Parathyroid adenoma (tissue), 2 donors: ENCODE measurements around the gene GABRR3.

ENCODE experiments used
- H2AFZ ChIP-seq: fragments of 300-600 bp; sonication (generic); one replicate; pipeline ENCODE4 v1.7.0; 2017; ENCODE audit warnings: antibody characterized with exemption, mild to moderate bottlenecking
- H3K27ac ChIP-seq: fragments of 300-600 bp; sonication (generic); one replicate; pipeline ENCODE4 v1.7.0; 2017
- H3K27me3 ChIP-seq: fragments of 300-600 bp; sonication (generic); one replicate; pipeline ENCODE4 v1.7.0; 2017; ENCODE audit warnings: low read length; ENCODE audit not compliant: control insufficient read depth, insufficient read depth
- H3K36me3 ChIP-seq: fragments of 300-600 bp; sonication (generic); one replicate; pipeline ENCODE4 v1.7.0; 2017; ENCODE audit warnings: low read length; ENCODE audit not compliant: control insufficient read depth, insufficient read depth
- H3K4me1 ChIP-seq: fragments of 300-600 bp; sonication (generic); one replicate; pipeline ENCODE4 v1.7.0; 2017; ENCODE audit warnings: control low read depth
- H3K4me2 ChIP-seq: fragments of 300-600 bp; sonication (generic); one replicate; pipeline ENCODE4 v1.7.0; 2017; ENCODE audit warnings: low read length
- H3K4me3 ChIP-seq: fragments of 300-600 bp; sonication (generic); one replicate; pipeline ENCODE4 v1.7.0; 2017; ENCODE audit warnings: low read depth, low read length
- H3K79me2 ChIP-seq: fragments of 300-600 bp; sonication (generic); one replicate; pipeline ENCODE4 v1.7.0; 2017; ENCODE audit warnings: control low read depth
- H3K9ac ChIP-seq: fragments of 300-600 bp; sonication (generic); one replicate; pipeline ENCODE4 v1.7.0; 2017; ENCODE audit warnings: mild to moderate bottlenecking
- H3K9me3 ChIP-seq: fragments of 300-600 bp; sonication (generic); one replicate; pipeline ENCODE4 v1.7.0; 2017; ENCODE audit warnings: low read length; ENCODE audit not compliant: control insufficient read depth
- TF ChIP-seq, protein P1 (sequence below): fragments of 300-600 bp; sonication (generic); IDR thresholded peaks from one replicate; pipeline ENCODE4 v1.7.0; 2017; ENCODE audit warnings: antibody characterized with exemption, mild to moderate bottlenecking
- donor health status: primary hyperparathyroidism.

The GABRR3 gene

DNA sequence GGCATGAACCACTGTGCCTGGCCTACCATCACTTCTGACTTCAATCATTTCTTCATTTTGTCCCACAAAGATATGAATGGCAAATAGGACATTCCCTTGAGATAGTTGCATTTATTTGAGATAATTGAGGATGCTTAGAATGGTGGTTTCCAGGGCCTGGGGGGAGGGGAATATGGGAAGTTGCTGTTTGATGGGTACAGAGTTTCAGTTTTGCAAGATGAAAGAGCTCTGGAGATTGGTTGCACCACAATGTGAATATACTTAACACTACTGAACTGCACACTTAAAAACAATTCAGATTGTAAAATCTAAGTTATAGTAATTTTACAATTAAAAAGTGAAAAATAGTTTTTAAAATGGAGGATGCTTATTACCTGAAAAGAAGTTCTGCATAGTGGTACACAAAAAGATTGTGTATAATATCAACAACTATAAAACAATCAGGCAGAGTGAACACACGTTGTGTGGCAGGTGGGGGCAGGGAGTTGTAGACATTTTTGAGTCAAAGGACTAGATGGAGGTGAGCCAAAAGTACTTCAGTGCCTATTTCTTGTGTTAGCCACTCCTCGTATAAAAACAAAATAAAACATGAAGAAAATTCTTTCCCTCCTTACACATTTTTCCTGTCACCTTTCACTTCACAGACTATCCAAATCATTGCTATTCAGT is 44.4 kb downstream of the GABRR3 start:
- Histone ChIP-seq H3K27ac (no peak overlapping the region), H3K79me2 (no peaks in the 10 kb centered on the region), H3K9me3 (no peaks in the 10 kb centered on the region), H3K36me3 (no peaks in the 10 kb centered on the region), H3K9ac (no peak overlapping the region), H3K27me3 (no peaks in the 10 kb centered on the region), H3K4me2 (no peak overlapping the region), H3K4me1 (no peaks in the 10 kb centered on the region), H2AFZ (no peak overlapping the region), H3K4me3 (no peak overlapping the region)
- TF ChIP-seq, protein P1, sequence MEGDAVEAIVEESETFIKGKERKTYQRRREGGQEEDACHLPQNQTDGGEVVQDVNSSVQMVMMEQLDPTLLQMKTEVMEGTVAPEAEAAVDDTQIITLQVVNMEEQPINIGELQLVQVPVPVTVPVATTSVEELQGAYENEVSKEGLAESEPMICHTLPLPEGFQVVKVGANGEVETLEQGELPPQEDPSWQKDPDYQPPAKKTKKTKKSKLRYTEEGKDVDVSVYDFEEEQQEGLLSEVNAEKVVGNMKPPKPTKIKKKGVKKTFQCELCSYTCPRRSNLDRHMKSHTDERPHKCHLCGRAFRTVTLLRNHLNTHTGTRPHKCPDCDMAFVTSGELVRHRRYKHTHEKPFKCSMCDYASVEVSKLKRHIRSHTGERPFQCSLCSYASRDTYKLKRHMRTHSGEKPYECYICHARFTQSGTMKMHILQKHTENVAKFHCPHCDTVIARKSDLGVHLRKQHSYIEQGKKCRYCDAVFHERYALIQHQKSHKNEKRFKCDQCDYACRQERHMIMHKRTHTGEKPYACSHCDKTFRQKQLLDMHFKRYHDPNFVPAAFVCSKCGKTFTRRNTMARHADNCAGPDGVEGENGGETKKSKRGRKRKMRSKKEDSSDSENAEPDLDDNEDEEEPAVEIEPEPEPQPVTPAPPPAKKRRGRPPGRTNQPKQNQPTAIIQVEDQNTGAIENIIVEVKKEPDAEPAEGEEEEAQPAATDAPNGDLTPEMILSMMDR: no peak

DNA sequence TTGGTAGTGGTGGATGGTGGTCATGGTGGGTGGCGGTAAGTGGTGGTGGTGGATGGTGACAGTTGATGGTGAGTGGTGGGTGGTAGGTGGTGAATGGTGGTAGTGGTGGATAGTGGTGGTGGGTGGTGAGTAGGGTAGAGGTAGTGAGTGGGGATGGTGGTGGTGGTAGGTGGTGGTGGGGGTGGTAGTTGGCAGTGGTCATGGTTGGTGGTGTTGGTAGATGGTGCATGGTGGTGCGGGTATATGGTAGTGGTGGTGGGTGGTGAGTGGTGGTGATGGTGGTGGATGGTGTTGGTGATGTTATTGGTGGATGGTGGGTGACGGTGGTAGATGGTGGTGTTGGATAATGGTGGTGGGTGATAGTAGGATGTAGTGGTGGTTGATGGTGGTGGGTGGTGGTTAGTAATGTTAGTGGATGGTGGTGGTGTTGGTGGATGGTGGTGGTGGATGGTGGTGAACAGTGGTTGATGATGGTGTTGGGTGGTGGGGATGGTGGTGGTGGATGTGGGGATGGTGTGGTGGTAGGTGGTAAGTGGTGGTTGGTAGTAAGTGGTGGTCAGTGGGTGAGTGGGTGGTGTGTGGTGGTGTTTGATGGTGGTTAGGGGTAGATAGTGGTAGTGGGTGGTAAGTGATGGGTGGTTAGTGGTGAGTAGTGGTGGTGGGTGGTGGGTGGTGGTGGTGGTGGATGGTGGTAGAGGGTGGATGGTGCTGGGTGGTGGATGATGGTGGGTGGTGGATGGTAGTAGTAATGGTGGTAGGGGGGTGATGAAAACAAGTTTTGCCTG is 46.1 kb downstream of the GABRR3 start:
- Histone ChIP-seq H3K4me3 (no peak overlapping the region), H3K79me2 (no peaks in the 10 kb centered on the region), H3K36me3 (no peaks in the 10 kb centered on the region), H3K27me3 (no peaks in the 10 kb centered on the region), H2AFZ (no peak overlapping the region), H3K27ac (no peak overlapping the region), H3K4me1 (no peaks in the 10 kb centered on the region), H3K9ac (no peak overlapping the region), H3K4me2 (no peak overlapping the region), H3K9me3 (no peaks in the 10 kb centered on the region)
- TF ChIP-seq, protein P1: no peak

DNA sequence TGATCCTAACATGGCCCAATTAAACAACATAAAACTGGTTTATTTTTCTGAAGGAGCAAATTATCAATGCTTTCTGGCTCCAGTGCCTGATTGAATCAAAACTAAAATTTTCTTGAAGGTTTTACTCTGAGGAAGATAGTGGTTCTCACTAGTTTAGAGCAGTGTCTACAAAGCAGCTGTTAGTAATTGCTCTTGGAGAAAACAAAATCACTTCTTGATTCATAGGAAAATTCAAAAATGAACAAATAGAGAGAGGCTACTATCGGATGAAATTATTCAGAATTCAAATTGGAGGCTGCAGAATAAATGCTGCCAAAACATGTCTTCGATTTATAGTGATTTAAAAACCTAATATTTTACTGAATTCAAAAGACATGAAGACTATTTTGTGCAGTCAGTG is 47.8 kb downstream of the GABRR3 start:
- H2AFZ ChIP-seq: no peak overlapping the region
- no peaks in the 10 kb centered on the region for H3K9me3 ChIP-seq
- no peak overlapping the region for H3K4me3 ChIP-seq
- H3K9ac ChIP-seq: no peak overlapping the region
- no peak overlapping the region for H3K27ac ChIP-seq
- H3K79me2 ChIP-seq: no peaks in the 10 kb centered on the region
- TF ChIP-seq, protein P1: no peak
- no peaks in the 10 kb centered on the region for H3K36me3 ChIP-seq
- no peaks in the 10 kb centered on the region for H3K27me3 ChIP-seq
- H3K4me2 ChIP-seq: no peak overlapping the region
- H3K4me1 ChIP-seq: no peaks in the 10 kb centered on the region

DNA sequence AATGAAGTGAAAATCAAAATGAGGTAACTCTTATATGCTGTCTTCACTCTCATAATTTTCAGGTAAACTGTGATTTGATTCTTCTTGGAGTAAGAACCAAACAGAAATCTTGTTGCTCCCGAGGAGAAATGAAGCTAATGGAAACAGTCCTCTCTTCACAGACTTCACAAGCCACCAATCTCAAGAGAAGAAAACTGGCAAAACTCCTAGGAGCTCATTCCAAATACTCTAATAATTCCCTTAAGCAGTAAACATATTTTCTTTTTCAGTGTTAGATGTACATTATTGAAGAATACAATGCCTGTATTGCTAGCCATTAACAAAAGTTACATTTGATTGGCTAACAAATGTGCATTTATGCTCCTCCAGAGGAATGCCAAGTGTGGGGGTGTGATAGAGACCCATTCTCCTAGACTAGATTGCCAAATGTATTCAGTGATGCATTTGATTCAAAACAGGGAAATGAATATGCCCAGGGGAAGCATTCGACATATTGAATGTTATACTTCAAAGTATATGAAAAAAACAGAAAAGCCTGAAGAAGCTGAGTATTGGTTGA is 51.1 kb downstream of the GABRR3 start:
- Histone ChIP-seq H2AFZ (no peak overlapping the region), H3K27me3 (no peaks in the 10 kb centered on the region), H3K36me3 (no peaks in the 10 kb centered on the region), H3K4me2 (no peak overlapping the region), H3K4me3 (no peak overlapping the region), H3K27ac (no peak overlapping the region), H3K9ac (no peak overlapping the region), H3K9me3 (no peaks in the 10 kb centered on the region), H3K79me2 (no peaks in the 10 kb centered on the region), H3K4me1 (no peaks in the 10 kb centered on the region)
- TF ChIP-seq, protein P1: no peak
